Measurements from ENCODE around the gene SPAG5.

SPAG5 gene

DNA sequence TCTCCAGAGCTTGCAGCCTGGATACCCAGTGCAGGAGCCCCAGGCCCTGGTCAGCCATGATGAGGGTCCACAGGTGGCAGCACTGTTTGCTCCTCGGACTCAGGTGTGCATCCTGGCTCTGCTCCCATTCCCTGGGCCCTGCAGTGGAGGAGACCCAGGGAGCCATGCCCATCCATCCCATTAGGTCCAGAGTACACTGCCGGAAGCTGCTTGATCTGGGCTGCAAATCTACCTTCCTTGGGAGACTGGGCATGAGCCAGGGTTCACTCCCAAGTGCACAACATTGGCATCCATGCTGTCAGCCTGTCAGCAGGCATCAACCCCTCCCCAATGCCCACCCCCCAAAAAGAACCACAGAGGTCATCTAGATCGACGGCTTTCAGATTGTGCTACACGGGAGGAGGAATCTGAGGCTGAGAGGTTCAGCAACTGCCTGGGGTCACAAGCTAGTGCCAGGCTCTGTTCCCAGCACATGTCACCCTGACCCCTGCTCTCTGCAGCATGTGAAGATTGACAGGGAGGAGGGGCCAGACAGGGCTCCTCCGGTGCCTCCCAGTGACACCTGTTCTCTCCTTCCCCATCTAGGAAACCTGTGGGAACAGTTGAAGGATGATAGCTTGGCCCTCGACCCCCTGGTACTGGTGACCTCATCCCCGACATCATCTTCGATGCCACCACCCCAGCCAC, 62.1 kb downstream of the SPAG5 start:
- no peak for DNase-seq (ENCODE audit: extremely low read depth, low read depth)
- TF ChIP-seq, protein P1, sequence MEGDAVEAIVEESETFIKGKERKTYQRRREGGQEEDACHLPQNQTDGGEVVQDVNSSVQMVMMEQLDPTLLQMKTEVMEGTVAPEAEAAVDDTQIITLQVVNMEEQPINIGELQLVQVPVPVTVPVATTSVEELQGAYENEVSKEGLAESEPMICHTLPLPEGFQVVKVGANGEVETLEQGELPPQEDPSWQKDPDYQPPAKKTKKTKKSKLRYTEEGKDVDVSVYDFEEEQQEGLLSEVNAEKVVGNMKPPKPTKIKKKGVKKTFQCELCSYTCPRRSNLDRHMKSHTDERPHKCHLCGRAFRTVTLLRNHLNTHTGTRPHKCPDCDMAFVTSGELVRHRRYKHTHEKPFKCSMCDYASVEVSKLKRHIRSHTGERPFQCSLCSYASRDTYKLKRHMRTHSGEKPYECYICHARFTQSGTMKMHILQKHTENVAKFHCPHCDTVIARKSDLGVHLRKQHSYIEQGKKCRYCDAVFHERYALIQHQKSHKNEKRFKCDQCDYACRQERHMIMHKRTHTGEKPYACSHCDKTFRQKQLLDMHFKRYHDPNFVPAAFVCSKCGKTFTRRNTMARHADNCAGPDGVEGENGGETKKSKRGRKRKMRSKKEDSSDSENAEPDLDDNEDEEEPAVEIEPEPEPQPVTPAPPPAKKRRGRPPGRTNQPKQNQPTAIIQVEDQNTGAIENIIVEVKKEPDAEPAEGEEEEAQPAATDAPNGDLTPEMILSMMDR (IDR thresholded peaks at IDR 0.05; ENCODE audit: low read depth, low read length, missing control alignments), result no peak

DNA sequence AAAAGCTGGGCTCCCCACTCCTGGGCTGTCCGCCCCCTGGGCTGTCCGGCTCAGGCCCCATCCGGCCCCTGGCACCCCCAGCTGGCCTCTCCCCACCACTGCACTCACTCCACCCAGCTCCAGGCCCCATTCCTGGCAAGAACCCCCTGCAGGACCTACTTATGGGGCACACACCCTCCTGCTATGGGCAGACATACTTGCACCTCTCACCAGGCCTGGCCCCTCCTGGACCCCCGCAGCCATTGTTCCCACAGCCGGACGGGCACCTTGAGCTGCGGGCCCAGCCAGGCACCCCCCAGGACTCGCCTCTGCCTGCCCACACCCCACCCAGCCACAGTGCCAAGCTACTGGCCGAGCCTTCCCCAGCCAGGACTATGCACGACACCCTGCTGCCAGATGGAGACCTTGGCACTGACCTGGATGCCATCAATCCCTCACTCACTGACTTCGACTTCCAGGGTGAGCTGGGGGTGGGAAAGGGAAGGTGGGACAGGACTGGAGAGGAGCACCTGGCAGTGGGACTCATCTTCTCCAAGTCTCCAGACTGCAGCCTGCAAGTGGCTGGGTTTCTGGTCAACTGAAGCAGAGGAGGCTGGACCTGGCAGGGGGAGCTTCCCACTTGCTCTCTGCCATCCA, 64.0 kb downstream of the SPAG5 start:
- DNase-seq (ENCODE audit: extremely low read depth, low read depth), result no peak
- TF ChIP-seq, protein P1 (IDR thresholded peaks at IDR 0.05; ENCODE audit: low read depth, low read length, missing control alignments), result no peak
- no peak overlapping the region for H3K4me3 ChIP-seq (replicated peaks; ENCODE audit: low read depth, low read length)

More for the DNA sequence above, 62.1 kb downstream of the SPAG5 start:
- H3K4me3 ChIP-seq (replicated peaks; ENCODE audit: low read depth, low read length), result no peak overlapping the region

DNA sequence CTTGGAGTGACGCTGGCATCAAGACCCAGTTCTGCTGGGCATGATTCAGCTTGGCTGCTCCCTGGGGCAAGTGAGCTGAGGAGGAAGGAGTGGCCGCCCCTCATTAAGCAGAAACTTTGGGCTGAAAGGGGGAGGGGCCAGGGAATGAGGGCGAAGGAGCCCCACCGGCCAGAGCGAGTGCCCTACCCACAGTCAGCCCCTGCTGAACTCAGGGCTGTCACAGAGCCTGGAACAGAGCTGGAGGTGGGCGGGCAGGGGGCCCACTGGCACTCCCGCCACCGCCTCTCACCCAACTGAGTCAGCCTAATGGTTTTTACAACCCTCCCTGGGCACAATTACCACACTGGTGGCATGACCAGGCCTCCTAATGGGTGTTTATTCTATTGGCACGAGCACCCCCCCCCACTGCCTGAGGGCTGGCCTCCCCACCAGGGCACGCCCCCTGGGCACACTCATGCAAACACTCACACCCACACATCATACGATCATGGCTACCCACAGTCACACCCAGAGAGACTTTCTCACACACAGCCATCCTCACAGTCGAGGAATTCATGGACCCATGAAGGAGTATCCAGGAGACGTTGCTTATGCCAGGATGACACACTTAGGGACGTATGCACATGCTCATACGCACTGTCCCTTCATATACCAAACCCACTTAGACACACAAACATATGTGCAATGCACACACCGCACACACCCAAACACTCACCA, 65.6 kb downstream of the SPAG5 start:
- no peak overlapping the region for H3K4me3 ChIP-seq (replicated peaks; ENCODE audit: low read depth, low read length)
- TF ChIP-seq, protein P1 (IDR thresholded peaks at IDR 0.05; ENCODE audit: low read depth, low read length, missing control alignments), result no peak
- DNase-seq (ENCODE audit: extremely low read depth, low read depth), result no peak

DNA sequence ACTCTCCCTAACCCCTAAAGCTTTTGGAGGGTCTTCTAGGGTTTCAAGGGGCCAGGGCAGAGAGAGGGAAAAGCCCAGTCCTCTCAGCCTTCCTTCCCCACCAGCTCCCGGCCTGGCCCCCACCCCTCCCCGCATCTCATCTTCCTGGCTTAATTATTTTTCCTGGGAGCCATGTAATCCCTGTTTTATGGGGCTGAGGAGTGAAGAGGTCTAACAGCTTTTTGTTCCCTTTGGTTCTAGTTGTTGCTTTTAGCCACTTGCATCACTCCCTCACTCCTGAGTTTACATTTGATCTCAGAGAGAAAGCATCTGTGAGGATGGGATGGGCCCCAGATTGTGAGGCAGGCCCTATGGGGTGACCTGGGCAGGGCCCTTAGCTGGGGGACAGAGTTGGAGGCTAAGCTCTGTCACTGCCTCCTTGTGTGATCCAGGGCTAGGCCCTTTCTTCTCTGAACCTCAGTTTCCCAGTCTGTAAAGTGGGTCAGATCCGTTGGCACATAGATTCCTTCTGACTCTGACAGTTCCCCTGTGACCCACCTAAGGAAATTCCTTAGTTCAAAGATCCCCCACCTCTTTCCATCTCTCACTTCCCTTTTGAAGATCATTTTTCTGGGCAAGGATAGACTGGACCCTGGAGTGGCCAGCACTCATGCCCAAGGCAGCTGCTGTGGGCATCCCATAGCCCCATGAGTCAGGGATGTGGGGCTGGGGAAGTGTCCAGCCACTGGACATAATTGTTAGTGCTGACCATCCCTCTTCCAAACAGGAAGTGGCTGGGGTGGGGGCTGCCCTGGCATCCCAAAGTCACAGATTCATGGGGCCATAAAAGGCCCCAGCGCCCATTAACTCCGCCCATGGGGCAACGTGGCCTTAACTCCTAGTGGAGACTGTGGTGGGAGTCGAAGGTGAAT, 66.5 kb downstream of the SPAG5 start:
- TF ChIP-seq, protein P1 (IDR thresholded peaks at IDR 0.05; ENCODE audit: low read depth, low read length, missing control alignments), result no peak
- DNase-seq (ENCODE audit: extremely low read depth, low read depth), result no peak
- H3K4me3 ChIP-seq (replicated peaks; ENCODE audit: low read depth, low read length), result no peak overlapping the region

DNA sequence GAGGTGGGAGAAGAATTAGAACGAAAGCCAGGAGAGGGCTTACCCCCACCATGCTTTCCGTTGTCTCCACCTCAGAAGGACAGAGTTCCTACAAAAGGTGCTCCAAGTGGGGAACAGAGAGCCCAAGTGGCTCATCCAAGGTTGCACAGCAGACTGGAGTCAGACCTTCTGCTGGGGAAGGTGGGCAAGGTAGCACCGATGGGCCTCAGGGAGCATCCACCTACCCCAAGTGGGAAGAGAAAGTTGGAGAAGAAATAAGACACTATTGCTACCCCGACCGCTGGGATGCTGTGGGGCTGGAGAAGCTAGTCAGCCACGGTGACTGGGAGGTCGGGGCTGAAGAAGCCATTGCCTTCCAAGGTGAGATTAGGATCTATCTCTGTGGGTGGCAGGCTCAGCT, 67.9 kb downstream of the SPAG5 start:
- no peak for DNase-seq (ENCODE audit: extremely low read depth, low read depth)
- TF ChIP-seq, protein P1 (IDR thresholded peaks at IDR 0.05; ENCODE audit: low read depth, low read length, missing control alignments), result no peak
- H3K4me3 ChIP-seq (replicated peaks; ENCODE audit: low read depth, low read length), result no peak overlapping the region

DNA sequence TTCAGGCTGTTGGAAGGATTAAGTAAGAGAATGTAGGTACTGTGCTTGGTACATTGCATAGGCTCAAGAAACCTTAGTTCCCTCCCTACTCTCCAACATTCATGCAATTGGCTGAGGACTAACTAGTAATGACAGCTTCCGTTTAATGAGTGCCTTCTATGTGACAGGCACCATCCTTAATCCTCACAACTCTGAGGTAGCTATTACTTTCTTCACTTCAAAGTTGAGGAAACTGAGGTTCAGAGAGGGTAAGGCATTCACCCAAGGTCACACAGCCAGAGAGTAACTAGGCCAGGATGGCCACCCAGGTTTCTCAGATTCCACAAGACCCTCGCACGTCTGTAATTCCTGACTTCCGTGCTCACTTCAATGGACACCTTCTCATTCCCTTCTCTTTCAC, 68.6 kb downstream of the SPAG5 start:
- DNase-seq (ENCODE audit: extremely low read depth, low read depth), result no peak
- no peak overlapping the region for H3K4me3 ChIP-seq (replicated peaks; ENCODE audit: low read depth, low read length)
- TF ChIP-seq, protein P1 (IDR thresholded peaks at IDR 0.05; ENCODE audit: low read depth, low read length, missing control alignments), result no peak
